ENCODE measurements around the gene GLIPR1L1.

Gene GLIPR1L1

DNA sequence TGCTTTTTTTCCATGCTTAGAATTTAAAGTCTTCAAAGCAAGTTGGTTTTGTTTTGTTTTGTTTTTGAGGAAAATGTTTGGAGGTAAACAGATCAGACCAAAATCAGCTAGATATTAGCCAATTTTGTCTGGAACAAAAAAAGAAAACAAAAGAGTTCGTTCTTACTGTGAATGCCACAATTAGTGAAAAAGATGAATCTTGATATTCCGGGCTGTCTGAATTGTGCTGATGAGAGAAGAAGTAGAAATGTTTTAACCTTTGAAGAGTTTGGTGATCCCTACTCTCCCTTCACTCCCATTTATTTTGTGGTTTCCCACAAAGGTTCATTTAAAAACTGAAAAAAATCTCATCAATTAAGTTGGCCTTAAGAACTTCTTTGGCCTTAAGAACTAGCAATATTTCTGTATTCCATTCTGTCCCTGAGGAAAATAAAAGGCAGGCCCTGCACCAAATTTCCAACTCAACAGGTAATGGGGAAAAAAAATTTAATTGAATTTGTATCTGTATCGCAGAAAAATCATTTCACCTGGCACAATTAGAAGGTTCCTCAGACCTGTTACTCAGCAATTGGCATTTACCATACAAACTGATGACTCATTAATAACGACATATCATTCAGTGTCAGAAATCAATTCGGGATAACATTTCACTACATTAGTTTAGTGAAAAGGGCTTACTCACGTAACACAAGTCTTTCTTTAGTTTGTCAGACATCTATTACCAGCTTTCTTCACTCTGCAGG is 55.9 kb downstream of the GLIPR1L1 start:
- no peak for DNase-seq
- Mint-ChIP-seq H3K27me3 (no peaks in the 10 kb centered on the region), H3K4me1 (peaks cover 47% of the 10 kb centered on the region), H3K9me3 (peaks cover 0 to 10% of the 10 kb centered on the region in 2 donors), H3K4me3 (peak overlapping the region; percentile 90 to 92), H3K27ac (peak overlapping the region; percentile 98)
- no peak for ATAC-seq

DNA sequence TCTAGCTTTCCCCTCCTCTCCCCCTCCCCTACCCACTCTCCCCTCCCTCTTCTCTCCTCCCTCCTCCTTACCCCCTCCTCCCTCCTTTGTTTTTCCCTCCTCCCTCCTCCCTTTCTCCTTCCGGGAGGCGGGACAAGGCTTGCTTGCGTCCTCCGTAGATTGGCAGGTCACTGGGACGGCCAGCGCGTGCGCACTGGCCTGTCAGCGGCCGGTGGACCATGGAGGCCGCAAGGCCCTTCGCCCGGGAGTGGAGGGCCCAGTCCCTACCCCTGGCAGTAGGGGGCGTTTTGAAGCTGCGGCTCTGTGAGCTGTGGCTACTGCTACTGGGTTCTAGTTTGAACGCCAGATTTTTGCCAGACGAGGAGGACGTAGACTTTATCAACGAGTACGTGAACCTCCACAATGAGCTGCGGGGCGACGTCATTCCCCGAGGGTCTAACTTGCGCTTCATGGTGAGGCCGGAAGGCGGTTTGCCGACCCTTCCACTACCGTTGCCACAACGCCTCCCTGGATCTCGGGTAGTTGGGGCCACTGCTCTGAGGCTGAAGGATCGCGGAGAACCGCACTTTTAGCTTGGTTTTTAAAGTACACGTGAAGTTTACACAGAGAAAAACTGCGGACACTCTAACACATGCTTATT is 56.5 kb downstream of the GLIPR1L1 start, which contains the start of gene GLIPR1L2:
GLIPR1L2 (plus strand) TSS at position 191 of the 640 bp plus-strand sequence; CDS start at position 219, 28 bp downstream.
- Mint-ChIP-seq H3K9me3 (peaks cover 0 to 10% of the 10 kb centered on the region in 2 donors), H3K27me3 (no peaks in the 10 kb centered on the region), H3K4me3 (peak within 1 kb of the TSS; percentile 90 to 92), H3K27ac (peak within 1 kb of the TSS; percentile 98), H3K4me1 (peaks cover 54% of the 10 kb centered on the region)
- DNase-seq (peak; percentile 93 to 95), ATAC-seq (peak; percentile 98)

DNA sequence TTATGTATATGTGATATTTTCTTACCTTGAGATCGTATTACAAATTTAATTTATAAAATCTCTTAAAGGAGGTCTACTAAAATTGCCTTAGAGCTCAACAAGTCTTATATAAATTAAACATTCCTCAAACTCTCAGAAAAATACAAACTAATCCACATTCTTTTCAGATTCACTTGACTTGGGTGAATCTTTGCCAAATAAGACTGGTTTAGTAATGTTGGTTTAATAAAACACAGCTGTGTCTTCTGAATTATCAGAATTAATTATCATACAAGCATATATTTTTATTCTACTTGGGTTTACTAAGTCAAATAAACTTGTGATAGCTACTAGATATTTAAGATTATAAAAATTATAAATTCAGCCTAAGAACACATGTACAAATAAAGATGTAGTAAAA is 69.8 kb downstream of the GLIPR1L1 start:
- H3K27me3 Mint-ChIP-seq = no peaks in the 10 kb centered on the region

DNA sequence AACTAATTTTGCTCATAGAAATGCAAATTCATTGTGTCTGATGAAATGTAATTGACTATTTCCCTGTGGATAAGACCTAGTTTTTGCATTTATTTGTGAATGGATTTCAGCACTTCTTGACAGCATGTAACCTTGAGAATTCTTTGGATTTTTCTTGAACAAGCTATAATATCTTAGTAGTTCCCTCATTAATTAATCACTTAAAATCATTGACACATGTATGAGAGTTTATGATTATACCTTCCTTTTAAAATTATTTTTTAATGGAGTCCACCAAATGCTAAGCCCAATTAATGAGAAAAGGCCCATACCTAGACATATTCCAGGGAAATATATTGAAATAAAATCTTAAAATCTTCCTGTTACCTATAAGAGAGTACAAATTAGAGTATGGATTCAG is 73.2 kb downstream of the GLIPR1L1 start:
- Mint-ChIP-seq H3K9me3 (no peaks in the 10 kb centered on the region), H3K4me1 (no peaks in the 10 kb centered on the region), H3K27me3 (no peaks in the 10 kb centered on the region), H3K27ac (no peak overlapping the region), H3K4me3 (no peak overlapping the region)
- ATAC-seq (no peak), DNase-seq (no peak)

More for the DNA sequence above, 69.8 kb downstream of the GLIPR1L1 start:
- DNase-seq (no peak), ATAC-seq (no peak)
- no peaks in the 10 kb centered on the region for H3K9me3 Mint-ChIP-seq
- H3K4me3 Mint-ChIP-seq = no peak overlapping the region
- H3K27ac Mint-ChIP-seq = no peak overlapping the region
- no peaks in the 10 kb centered on the region for H3K4me1 Mint-ChIP-seq

DNA sequence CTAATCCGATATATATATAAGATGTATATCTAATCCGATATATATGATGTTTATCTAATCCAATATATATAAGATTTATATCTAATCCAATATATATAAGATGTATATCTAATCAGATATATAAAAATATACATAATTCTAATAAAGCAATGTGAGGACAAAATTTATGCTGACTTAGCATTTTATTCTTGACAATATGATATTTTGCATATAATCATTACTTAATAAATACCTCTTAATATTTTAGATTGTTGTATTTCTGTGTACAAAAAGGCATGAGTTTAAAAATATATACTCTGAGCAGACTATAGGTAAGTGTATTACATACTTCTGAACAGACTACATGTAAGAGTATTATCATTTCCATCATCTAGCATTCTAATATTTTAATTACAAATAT is 75.4 kb downstream of the GLIPR1L1 start:
- Mint-ChIP-seq H3K27ac (no peak overlapping the region), H3K4me3 (no peak overlapping the region), H3K4me1 (no peaks in the 10 kb centered on the region), H3K9me3 (no peaks in the 10 kb centered on the region), H3K27me3 (no peaks in the 10 kb centered on the region)
- no peak for DNase-seq
- no peak for ATAC-seq

DNA sequence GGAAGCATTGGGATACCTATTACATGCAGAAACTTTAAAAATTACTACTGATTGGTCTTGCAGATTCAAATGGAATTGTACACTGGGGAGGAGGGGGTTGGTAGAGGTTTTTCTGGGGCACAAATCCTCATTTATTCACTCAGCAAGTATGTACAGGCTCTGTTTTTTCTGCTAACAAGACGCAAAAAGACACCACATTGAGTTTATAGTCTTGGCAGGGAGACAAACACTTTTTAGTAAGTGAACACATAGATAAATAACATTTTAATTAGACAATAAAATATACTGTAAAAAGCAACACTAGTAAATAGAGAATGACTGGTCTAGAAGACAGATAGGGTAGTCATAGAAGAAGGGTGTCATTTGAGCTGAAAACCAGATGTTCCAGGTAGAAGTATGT is 80.2 kb downstream of the GLIPR1L1 start:
- no peak for ATAC-seq
- no peaks in the 10 kb centered on the region for H3K9me3 Mint-ChIP-seq
- no peaks in the 10 kb centered on the region for H3K27me3 Mint-ChIP-seq
- no peak overlapping the region for H3K27ac Mint-ChIP-seq
- no peak for DNase-seq
- no peaks in the 10 kb centered on the region for H3K4me1 Mint-ChIP-seq
- no peak overlapping the region for H3K4me3 Mint-ChIP-seq

DNA sequence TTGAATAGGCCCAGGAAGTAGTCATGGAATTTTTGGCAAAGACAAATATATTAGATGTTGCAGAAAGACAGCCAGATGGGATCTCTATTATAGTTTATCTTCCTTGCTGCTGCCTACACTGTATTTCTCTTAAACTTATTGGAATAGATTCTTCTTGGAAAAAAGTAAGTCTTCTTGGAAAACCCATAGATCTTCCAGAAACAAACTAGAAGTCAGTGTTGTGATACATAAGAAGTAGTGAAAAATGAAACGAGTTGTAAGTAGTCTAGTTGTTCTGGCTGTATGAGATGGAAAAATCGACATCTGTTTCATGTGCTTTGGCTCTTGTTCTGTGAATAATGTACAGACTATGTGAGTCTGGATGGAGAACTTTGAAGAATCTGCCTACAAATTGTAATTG is 85.4 kb downstream of the GLIPR1L1 start:
- no peak overlapping the region for H3K27ac Mint-ChIP-seq
- DNase-seq (no peak), ATAC-seq (no peak)
- H3K27me3 Mint-ChIP-seq = no peaks in the 10 kb centered on the region
- peaks cover 3% of the 10 kb centered on the region in 2 donors for H3K9me3 Mint-ChIP-seq
- H3K4me1 Mint-ChIP-seq = no peaks in the 10 kb centered on the region
- H3K4me3 Mint-ChIP-seq = no peak overlapping the region

Data from stimulated activated naive CD8-positive, alpha-beta T cell treated with anti-CD3 and anti-CD28 coated beads, Interleukin-15, amount 100 ng/mL, for 72 hours (primary cell).